HepG2 (cell line): ENCODE results near the gene FNDC4. TPM values are rescaled to one million over a fixed set of nuclear protein-coding genes. Genes with fewer than 3 reads are reported as not detected.

Experiments
- ASH2L ChIP-seq: fragments of 300-600, 200-600 bp; sonication (generic); IDR thresholded peaks from 2 replicates; pipeline ENCODE4 v1.7.0; 2017; ENCODE audit warnings: low read depth, mild to moderate bottlenecking, moderate library complexity, mixed read lengths, low read length; ENCODE audit not compliant: insufficient read length
- CREM ChIP-seq, 2 experiments: sonication (generic) in 1 of 2; formaldehyde crosslinking in 1 of 2; IDR thresholded peaks; 2 replicates each; pipeline versions ENCODE4 v1.4.0 to v1.6.1; 2016 to 2020; ENCODE audit warnings: antibody characterized with exemption in 1 of 2, mild to moderate bottlenecking in 1 of 2, missing genetic modification reagents in 1 of 2
- FOXM1 ChIP-seq: sonication (generic); formaldehyde crosslinking; IDR thresholded peaks from 2 replicates; pipeline ENCODE4 v1.5.0; 2020; ENCODE audit warnings: missing genetic modification reagents
- MBD4 ChIP-seq: IDR thresholded peaks from 2 replicates; pipeline ENCODE4 v1.6.1; 2012; ENCODE audit warnings: low read length, inconsistent platforms, borderline replicate concordance
- NFE2L2 ChIP-seq: fragments of 150-350 bp; IDR thresholded peaks from 2 replicates; pipeline ENCODE4 v1.6.1; 2014; ENCODE audit warnings: low read length
- PAWR ChIP-seq: sonication (generic); formaldehyde crosslinking; IDR thresholded peaks from 2 replicates; pipeline ENCODE4 v1.4.0; 2020; ENCODE audit warnings: missing genetic modification reagents, mild to moderate bottlenecking, borderline replicate concordance
- PRMT3 ChIP-seq: sonication (generic); formaldehyde crosslinking; IDR thresholded peaks from 2 replicates; pipeline ENCODE4 v1.8.1; 2022; ENCODE audit warnings: low read depth, mild to moderate bottlenecking, moderate library complexity, missing genetic modification reagents, borderline replicate concordance
- XBP1 ChIP-seq: sonication (generic); formaldehyde crosslinking; IDR thresholded peaks from 2 replicates; pipeline ENCODE4 v1.5.0; 2020; ENCODE audit warnings: missing genetic modification reagents
- ZKSCAN5 ChIP-seq: sonication (generic); formaldehyde crosslinking; IDR thresholded peaks from 2 replicates; pipeline ENCODE4 v1.5.1; 2020; ENCODE audit warnings: mild to moderate bottlenecking, missing genetic modification reagents
- ZMAT3 ChIP-seq: sonication (generic); formaldehyde crosslinking; conservative IDR thresholded peaks from 2 replicates; pipeline ENCODE4 v1.7.0; 2021; ENCODE audit warnings: missing genetic modification reagents
- ZMYM4 ChIP-seq: sonication (generic); formaldehyde crosslinking; IDR thresholded peaks from 2 replicates; pipeline ENCODE4 v1.8.1; 2023; ENCODE audit warnings: mild to moderate bottlenecking, missing genetic modification reagents
- ZNF224 ChIP-seq: sonication (generic); formaldehyde crosslinking; IDR thresholded peaks from 2 replicates; pipeline ENCODE4 v1.5.0; 2020; ENCODE audit warnings: mild to moderate bottlenecking, missing genetic modification reagents
- ZNF501 ChIP-seq: sonication (generic); formaldehyde crosslinking; IDR thresholded peaks from 2 replicates; pipeline ENCODE4 v1.5.1; 2020; ENCODE audit warnings: mild to moderate bottlenecking, moderate library complexity, missing genetic modification reagents
- ZNF572 ChIP-seq: sonication (generic); formaldehyde crosslinking; IDR thresholded peaks from 2 replicates; pipeline ENCODE4 v1.5.1; 2020; ENCODE audit warnings: mild to moderate bottlenecking, missing genetic modification reagents
- ZNF768 ChIP-seq: sonication (generic); formaldehyde crosslinking; IDR thresholded peaks from 2 replicates; pipeline ENCODE4 v1.4.0; 2020; ENCODE audit warnings: missing genetic modification reagents
- ZSCAN21 ChIP-seq: sonication (generic); formaldehyde crosslinking; IDR thresholded peaks from 2 replicates; pipeline ENCODE4 v1.8.0; 2022; ENCODE audit warnings: mild to moderate bottlenecking, missing genetic modification reagents, moderate library complexity, borderline replicate concordance
- polyA plus RNA-seq, 8 experiments: library from polyadenylated mRNA; depleted of rRNA in 3 of 8; stranded (reverse) in 7 of 8; unstranded in 1 of 8; fragments of >200 nt; fragmentation: Illumina TruSeq in 4 of 8; extraction: Trizol in 4 of 8; gene quantifications; 2 replicates each; pipeline versions ENCODE4 v1.2.1 to v1.2.3, GENCODE V29; 2011 to 2016; ENCODE audit warnings: low read depth in 4 of 8, missing spikeins in 1 of 8, mixed read lengths in 1 of 8; ENCODE audit not compliant: insufficient read depth in 1 of 8
- total RNA-seq, 5 experiments: library from RNA; depleted of rRNA; stranded (reverse); fragments of >200 nt; fragmentation: Illumina TruSeq; extraction: Trizol; gene quantifications; 2 replicates each; pipeline ENCODE4 v1.2.3, GENCODE V29; 2016; ENCODE audit warnings: low read depth in 1 of 5
- TF ChIP-seq, protein P1 (sequence below): sonication (generic); formaldehyde crosslinking; IDR thresholded peaks from 2 replicates; pipeline ENCODE4 v1.5.0; 2020; ENCODE audit warnings: missing genetic modification reagents, mild to moderate bottlenecking, borderline replicate concordance
- TF ChIP-seq, protein P2 (sequence below): sonication (generic); formaldehyde crosslinking; IDR thresholded peaks from 2 replicates; pipeline ENCODE4 v1.5.0; 2020; ENCODE audit warnings: mild to moderate bottlenecking, missing genetic modification reagents
- TF ChIP-seq, protein P3 (sequence below): sonication (generic); formaldehyde crosslinking; IDR thresholded peaks from 2 replicates; pipeline ENCODE4 v1.8.0; 2022; ENCODE audit warnings: mild to moderate bottlenecking, missing genetic modification reagents; ENCODE audit not compliant: insufficient replicate concordance
- TF ChIP-seq, protein P4 (sequence below): IDR thresholded peaks from 2 replicates; pipeline ENCODE4 v1.6.1; 2016; ENCODE audit warnings: low read depth, control low read depth
- TF ChIP-seq, protein P5 (sequence below), 2 experiments: sonication (generic) in 1 of 2; formaldehyde crosslinking in 1 of 2; IDR thresholded peaks; 2 replicates each; pipeline versions ENCODE4 v1.5.1 to v1.6.1; 2011 to 2020; ENCODE audit warnings: borderline replicate concordance in 1 of 2, low read depth in 1 of 2, low read length in 1 of 2, mild to moderate bottlenecking in 1 of 2, missing genetic modification reagents in 1 of 2, moderate library complexity in 1 of 2

Gene FNDC4
- total and polyA plus RNA-seq, 2 of the 13 experiments (the other 11 are each of a cell fraction or from before 2014, with no cell fraction given): 9.0 to 17.4 TPM

DNA sequence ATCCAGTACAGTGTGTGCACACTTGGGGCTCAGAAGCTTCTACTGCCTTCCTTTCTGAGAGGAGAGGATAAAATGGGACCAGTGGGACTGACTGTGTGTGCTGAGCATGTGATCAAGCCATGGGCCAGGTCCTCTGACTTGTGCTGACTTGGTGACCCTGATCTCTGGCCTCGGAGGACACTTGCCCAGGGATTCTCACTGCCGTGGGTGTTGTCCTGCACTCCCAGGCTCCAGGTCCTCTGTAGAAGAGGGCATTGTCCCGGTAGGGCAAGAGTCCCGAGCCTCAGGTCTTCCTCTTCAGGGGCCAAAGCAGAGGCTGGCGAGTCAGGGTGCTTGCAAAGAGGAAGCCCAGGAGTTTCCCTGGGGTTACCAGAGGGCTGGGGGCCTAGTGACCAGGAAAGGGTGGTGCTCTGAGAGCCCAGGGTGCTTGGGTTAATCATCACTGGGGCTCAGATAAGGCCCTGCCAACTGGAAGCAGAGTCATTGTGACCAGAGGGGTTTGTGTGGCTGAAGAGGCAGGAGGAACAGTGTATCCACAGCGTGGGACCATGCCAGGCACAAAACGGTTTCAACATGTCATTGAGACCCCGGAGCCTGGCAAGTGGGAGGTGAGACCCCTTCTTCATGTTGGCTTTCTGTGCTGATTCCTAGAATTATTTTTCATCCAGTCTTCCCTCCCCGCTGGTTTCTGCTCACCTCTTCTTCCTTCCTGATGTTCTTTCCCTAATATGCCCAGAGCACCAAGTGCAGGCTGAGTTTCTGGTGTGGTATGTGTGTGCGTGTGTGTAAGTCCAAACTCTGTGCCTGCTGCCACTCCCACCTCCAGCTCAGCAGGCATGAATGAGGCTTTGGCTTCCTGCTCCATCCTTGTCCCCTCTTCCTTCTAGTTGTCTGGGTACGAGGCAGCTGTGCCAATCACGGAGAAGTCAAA, 1.6 kb upstream of the FNDC4 start, which contains the start of gene GCKR (continued):
- peak; percentile 96 for TF ChIP-seq ZNF572
- TF ChIP-seq ZNF768 (CRISPR knock-in tag): no peak
- TF ChIP-seq PAWR: no peak
- TF ChIP-seq, protein P1, sequence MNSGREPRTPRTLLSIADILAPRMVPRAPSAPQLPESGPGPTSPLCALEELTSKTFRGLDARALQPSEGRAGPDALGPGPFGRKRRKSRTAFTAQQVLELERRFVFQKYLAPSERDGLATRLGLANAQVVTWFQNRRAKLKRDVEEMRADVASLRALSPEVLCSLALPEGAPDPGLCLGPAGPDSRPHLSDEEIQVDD (CRISPR knock-in tag): no peak; the same call in 1 of the 2 replicates
- peak; percentile 94 for TF ChIP-seq ZSCAN21 (CRISPR knock-in tag)
- TF ChIP-seq ZNF501 (CRISPR knock-in tag): peak; percentile 100
- TF ChIP-seq ASH2L: peak; percentile 78
- TF ChIP-seq NFE2L2: peak; percentile 50
- TF ChIP-seq ZMYM4 (CRISPR knock-in tag): peak; percentile 73
- TF ChIP-seq, protein P2, sequence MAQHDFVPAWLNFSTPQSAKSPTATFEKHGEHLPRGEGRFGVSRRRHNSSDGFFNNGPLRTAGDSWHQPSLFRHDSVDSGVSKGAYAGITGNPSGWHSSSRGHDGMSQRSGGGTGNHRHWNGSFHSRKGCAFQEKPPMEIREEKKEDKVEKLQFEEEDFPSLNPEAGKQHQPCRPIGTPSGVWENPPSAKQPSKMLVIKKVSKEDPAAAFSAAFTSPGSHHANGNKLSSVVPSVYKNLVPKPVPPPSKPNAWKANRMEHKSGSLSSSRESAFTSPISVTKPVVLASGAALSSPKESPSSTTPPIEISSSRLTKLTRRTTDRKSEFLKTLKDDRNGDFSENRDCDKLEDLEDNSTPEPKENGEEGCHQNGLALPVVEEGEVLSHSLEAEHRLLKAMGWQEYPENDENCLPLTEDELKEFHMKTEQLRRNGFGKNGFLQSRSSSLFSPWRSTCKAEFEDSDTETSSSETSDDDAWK (CRISPR knock-in tag): no peak
- TF ChIP-seq, protein P3, sequence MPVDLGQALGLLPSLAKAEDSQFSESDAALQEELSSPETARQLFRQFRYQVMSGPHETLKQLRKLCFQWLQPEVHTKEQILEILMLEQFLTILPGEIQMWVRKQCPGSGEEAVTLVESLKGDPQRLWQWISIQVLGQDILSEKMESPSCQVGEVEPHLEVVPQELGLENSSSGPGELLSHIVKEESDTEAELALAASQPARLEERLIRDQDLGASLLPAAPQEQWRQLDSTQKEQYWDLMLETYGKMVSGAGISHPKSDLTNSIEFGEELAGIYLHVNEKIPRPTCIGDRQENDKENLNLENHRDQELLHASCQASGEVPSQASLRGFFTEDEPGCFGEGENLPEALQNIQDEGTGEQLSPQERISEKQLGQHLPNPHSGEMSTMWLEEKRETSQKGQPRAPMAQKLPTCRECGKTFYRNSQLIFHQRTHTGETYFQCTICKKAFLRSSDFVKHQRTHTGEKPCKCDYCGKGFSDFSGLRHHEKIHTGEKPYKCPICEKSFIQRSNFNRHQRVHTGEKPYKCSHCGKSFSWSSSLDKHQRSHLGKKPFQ (CRISPR knock-in tag): peak; percentile 83
- no peak for TF ChIP-seq ZKSCAN5
- TF ChIP-seq, protein P4, sequence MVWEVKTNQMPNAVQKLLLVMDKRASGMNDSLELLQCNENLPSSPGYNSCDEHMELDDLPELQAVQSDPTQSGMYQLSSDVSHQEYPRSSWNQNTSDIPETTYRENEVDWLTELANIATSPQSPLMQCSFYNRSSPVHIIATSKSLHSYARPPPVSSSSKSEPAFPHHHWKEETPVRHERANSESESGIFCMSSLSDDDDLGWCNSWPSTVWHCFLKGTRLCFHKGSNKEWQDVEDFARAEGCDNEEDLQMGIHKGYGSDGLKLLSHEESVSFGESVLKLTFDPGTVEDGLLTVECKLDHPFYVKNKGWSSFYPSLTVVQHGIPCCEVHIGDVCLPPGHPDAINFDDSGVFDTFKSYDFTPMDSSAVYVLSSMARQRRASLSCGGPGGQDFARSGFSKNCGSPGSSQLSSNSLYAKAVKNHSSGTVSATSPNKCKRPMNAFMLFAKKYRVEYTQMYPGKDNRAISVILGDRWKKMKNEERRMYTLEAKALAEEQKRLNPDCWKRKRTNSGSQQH: no peak; the same call in 1 of the 2 replicates
- TF ChIP-seq CREM (IDR thresholded peaks at IDR 0.05): peak; percentile 39; the same call in 1 of the 2 replicates
- TF ChIP-seq CREM (CRISPR knock-in tag; IDR thresholded peaks at IDR 0.05): no peak
- TF ChIP-seq, protein P5, sequence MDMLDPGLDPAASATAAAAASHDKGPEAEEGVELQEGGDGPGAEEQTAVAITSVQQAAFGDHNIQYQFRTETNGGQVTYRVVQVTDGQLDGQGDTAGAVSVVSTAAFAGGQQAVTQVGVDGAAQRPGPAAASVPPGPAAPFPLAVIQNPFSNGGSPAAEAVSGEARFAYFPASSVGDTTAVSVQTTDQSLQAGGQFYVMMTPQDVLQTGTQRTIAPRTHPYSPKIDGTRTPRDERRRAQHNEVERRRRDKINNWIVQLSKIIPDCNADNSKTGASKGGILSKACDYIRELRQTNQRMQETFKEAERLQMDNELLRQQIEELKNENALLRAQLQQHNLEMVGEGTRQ (IDR thresholded peaks at IDR 0.05; ENCODE audit: low read depth, low read length): no peak
- TF ChIP-seq, protein P5 (CRISPR knock-in tag; IDR thresholded peaks at IDR 0.05; ENCODE audit: borderline replicate concordance): peak; percentile 75; the same call in 1 of the 2 replicates
- TF ChIP-seq XBP1 (CRISPR knock-in tag): no peak
- no peak for TF ChIP-seq PRMT3
- TF ChIP-seq FOXM1 (CRISPR knock-in tag): no peak
- peak; percentile 96 for TF ChIP-seq ZMAT3 (CRISPR knock-in tag)
- TF ChIP-seq MBD4: no peak
- 0 out of 2 replicates have a peak, but pooled peaks have one; percentile 73 for TF ChIP-seq ZNF224 (CRISPR knock-in tag)
